HG03196 (cell line): ENCODE data around the gene ATXN7.

ENCODE experiments used
- ATAC-seq: cut with Tn5 transposase; IDR thresholded peaks from one replicate; pipeline ENCODE4 v1.9.1; 2021; ENCODE audit not compliant: unreplicated experiment

ATXN7 gene

DNA sequence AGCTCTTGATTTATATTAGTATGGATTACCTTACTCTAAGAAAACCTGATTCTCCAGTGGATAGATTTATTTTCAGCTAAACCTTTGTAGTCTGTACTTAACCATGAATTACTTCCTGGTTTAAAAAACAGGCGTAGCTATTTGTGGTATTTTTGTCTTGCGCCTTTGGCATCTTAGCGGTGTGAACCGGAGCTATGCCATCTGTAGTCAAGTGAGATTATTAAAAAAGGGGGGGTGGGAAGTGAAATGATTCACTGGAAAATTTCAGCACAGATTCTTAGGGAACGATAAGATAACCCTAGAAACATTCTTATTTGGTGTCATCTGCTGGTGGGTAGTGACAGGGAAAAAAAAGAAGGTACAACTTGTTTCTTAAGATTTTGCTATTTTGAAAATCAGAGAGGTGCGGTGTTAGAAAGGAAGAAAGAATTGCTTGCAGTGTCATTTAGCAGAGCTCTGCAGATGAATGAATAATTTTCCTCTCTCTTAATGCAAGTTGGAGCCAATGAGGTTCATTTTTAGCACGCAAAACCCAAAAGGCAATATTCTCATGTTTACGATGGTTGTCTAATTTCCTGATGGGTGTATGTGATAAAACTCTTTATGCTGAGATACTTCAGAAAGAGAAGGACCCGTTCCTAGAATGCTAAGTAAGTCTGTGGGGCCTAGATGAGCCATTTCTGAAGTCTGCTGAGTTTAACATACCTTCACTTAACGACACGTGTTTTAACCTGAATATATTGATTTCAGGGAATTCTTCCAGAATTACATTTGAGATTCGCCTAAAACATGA lies 115.6 kb downstream of the ATXN7 start:
- ATAC-seq: no peak

- no peak for ATAC-seq
Observed at GRCh38 chr3:63980019-63980418, 116.4 kb downstream of the ATXN7 start.

- ATAC-seq: no peak
Observed at GRCh38 chr3:63980830-63981498, 117.3 kb downstream of the ATXN7 start.

DNA sequence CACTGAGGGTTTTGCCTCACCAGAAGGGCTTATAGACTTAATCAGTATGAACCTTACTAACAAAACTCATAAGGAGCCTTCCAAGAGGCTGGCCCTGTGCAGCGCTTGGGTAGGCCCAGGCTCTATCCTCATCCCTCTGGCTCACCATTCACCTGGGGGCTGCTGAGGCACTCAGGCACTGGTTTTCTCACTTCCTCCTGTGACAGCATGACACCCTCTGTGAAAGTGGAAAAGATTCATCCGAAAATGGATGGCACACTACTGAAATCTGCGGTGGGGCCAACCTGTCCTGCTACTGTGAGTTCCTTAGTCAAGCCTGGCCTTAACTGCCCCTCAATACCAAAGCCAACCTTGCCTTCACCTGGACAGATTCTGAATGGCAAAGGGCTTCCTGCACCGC lies 118.3 kb downstream of the ATXN7 start:
- no peak for ATAC-seq

- no peak for ATAC-seq
Observed at GRCh38 chr3:63984391-63984790, 120.7 kb downstream of the ATXN7 start.

DNA sequence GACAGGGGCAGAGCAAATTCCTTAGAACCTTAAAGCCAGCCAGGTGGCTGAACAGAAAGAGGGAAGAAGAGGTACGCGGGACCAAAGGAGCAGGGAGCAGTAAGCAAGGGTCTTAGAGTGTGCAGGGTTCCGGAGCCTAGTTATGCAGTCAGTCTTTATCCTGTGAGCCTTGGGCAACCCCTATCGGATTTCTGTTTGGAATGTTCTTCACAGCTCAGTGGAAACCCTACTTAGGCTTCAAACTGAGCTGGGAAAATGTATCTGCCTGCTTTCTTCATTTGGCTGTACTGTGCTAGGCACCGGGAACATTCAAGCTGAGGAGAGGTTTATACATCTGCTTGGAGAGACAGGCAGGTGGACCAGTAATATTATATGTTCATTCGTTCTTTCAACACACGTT lies 122.5 kb downstream of the ATXN7 start:
- no peak for ATAC-seq

DNA sequence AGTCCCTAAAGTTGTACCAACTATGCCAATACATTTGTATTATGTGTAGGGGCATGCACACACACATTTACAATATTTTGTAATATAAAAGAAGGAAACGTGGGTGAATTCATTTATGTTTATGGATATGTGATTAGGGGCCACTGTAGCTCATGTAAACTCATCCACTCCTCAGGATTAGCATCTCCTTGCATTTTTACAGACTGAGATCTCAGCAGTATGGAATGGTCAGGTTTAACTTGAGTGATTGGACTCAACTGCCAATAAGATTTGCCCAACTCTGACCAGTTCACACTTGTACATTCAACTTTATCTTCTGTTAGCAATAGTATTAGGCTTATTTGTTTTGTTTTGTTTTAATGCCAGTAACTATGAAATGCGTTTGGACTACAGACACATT lies 123.2 kb downstream of the ATXN7 start:
- ATAC-seq: no peak

DNA sequence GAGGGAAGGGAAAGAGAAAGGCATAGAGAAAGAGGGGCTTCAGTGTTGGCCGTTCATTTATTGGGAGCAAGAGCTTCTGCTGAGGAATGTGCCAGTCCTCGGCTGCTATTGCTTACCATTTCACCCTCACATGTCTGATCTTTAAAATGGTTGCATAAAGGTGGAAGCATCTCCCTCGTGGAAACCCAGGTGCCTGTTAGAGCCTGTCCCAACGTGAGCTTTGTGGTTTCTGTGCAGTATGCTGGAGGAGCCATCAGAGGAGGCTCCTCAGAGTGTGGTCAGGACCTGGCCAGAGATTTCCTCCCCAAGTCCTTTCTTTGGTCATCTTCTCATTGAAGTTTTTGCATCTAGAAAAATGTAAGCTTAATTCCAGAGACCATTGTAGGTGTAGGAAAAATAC lies 125.3 kb downstream of the ATXN7 start:
- no peak for ATAC-seq

- ATAC-seq: no peak
Observed at GRCh38 chr3:63990204-63990603, 126.5 kb downstream of the ATXN7 start.

DNA sequence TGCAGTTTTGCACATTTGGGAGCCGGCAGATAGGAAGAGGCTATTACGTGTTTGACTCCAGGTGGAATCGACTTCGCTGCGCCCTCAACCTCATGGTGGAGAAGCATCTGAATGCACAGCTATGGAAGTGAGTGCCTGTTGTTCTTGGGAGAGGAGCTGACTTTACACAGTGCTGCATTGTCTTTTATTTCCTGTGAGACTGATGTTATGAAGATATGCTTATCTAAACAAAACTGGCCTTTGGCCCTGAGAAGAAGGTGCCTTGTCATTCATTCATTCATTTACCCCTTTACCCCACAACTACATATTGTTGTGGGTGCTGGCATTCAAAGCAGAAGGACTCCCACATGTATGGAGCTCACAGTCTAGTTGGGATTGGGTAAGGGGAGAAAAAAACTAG lies 127.1 kb downstream of the ATXN7 start:
- ATAC-seq: no peak

GRCh38 chr3:63991666-63992065 lies 128.0 kb downstream of the ATXN7 start:
- ATAC-seq: no peak

DNA sequence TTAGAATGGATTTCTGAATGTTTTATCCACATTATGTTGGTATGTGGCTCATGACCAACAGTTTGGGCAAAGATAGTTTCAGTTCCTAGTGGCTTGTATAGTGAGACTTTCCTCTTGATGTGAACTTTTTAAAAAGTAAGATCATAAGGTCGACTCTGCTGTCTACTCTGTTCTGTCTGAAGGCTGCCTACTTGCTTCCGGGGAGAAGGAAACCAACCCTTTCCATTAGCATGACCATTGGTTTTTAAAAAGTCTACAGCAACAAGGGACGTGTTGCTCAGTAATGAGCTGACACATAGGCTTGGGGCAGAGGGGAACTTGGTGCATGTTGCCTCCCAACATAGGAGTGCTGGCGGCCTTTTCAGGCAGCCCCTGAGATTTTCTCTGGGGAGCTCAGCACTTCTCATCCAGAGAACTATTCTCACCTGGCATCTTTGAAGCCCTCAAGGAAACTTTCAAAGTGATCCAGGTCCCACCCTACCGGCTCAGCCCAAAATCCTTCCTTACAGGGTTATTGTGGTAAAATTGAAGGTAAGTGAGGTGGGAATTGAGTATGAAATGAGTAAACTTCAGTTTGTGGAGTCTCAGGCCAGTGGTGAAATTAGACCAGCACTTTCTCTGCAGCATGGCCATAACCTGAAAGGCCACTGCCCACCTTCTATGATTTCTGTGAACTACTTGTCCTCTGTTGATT lies 129.0 kb downstream of the ATXN7 start:
- no peak for ATAC-seq

DNA sequence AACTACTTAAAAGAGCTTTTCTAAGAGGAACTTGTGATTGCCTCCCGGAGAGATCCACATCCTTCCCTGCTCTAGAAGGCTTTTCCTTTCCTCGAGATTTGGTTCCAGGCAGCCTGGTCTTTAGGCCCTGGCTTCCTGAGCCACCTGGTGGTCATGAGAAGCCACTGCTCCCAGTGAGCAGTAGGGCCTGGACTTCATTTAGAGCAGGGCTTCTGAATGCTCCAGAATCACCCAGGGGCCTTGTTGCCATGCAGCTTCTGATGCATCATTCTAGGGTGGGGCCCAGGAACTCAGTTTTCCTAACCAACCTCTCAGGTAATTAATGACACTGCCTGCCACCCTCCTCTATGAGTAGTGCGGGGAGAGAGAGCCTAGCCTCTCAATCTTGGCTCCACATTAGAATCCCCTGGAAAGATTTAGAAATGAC lies 130.0 kb downstream of the ATXN7 start:
- peak; percentile 81 for ATAC-seq

DNA sequence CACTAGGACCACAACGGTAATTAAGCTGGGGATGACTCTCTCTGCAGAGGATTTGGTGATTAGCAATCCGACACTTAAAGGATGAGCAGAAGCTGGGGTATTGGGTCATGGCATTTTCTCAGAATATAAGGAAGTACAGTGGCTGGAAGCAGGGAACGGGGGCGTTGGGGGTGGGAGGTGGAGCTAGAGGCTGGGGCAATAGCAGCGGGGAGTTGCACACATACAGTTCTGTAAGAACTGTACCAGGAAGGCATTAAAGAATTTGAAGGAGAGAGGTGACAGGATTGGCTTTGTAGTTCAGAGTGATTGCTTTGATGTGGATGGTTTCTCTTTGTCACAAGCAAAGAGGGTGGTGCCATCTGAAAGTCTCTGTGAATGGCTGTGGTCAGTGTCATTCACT lies 131.4 kb downstream of the ATXN7 start:
- ATAC-seq: no peak

GRCh38 chr3:63998852-63999754 lies 135.4 kb downstream of the ATXN7 start:
- no peak for ATAC-seq

- no peak for ATAC-seq
Observed at GRCh38 chr3:64000453-64001055, 136.9 kb downstream of the ATXN7 start.

DNA sequence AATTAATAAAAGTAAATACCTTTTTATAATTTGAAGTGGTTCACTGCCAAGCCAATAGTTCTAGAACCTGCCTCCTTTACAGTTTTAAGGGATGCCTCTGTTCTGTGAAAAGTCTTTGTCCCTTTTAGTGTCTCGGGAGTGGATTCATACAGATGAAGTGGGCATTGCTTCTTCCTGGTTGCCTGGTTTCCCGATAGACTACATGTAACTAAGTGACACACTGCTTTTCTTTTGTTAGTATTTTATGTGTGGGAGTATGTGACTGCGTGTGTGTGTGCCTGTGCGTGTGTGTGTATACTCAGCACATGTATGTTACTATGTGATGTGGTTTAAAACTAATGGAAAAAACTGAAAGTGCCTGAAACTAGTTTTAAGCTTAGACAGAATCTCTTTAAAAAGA lies 138.6 kb downstream of the ATXN7 start:
- no peak for ATAC-seq

DNA sequence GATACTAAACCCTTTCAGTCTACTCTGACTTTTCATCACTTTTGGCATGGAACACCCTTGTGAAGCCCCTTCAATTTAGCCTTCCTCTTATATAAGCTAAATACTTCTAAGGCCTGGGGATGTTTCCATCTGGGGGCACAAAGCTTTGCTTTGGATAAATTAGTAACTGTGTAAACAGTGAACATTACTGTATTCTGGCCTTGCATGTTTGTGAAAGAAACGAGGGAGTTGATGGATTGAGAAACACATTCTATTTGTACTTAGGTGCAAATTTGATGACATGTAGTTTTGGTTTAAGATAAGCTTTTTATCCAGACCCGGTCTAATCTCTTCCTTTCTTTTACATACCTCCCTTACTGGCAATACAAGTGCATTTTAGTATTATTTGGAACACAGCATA lies 139.9 kb downstream of the ATXN7 start:
- ATAC-seq: no peak

GRCh38 chr3:64008017-64008416 lies 144.3 kb downstream of the ATXN7 start:
- ATAC-seq: no peak

- no peak for ATAC-seq
Observed at GRCh38 chr3:64008487-64009351, 145.1 kb downstream of the ATXN7 start.
